ENCODE data around the gene SNRPD2.

- TF ChIP-seq EZH2phosphoT487 (IDR thresholded peaks at IDR 0.05; ENCODE audit: borderline replicate concordance, low read length) (no peak), CTCF (conservative IDR thresholded peaks at IDR 0.05; ENCODE audit: low read depth, low read length) (no peak)
Observed at GRCh38 chr19:45682117-45682516, 9.6 kb downstream of the SNRPD2 start.

All from PC-3 (cell line).